H1 (cell line): Measurements from ENCODE around the gene KRTAP6-1.

Source experiments
- CTCF ChIP-seq, 3 experiments: IDR thresholded peaks; 1 replicate in 2 of 3; 2 replicates in 1 of 3; pipeline versions ENCODE4 v1.5.1 to v1.6.1; 2011; ENCODE audit warnings: low read length in 3 of 3, mild to moderate bottlenecking in 3 of 3, inconsistent platforms in 2 of 3, low read depth in 1 of 3, moderate library complexity in 1 of 3; ENCODE audit not compliant: insufficient read depth in 1 of 3; ENCODE audit errors: control extremely low read depth in 1 of 3
- POLR2A ChIP-seq, 2 experiments: IDR thresholded peaks; 1 replicate in 1 of 2; 2 replicates in 1 of 2; pipeline ENCODE4 v1.6.1; 2011; ENCODE audit warnings: low read depth in 2 of 2, low read length in 2 of 2, mild to moderate bottlenecking in 2 of 2; ENCODE audit errors: control extremely low read depth in 1 of 2

- TF ChIP-seq POLR2A (IDR thresholded peaks at IDR 0.05; ENCODE audit: control extremely low read depth in 1 of 2, low read depth in 2 of 2, low read length in 2 of 2) = no peak
- TF ChIP-seq CTCF (IDR thresholded peaks at IDR 0.05; ENCODE audit: control extremely low read depth in 1 of 3, insufficient read depth in 1 of 3, low read depth in 1 of 3, low read length in 3 of 3) = no peak
Measured at GRCh38 chr21:30582870-30583269, 30.9 kb downstream of the KRTAP6-1 start.
